H9 (cell line): ENCODE measurements around the gene NSUN3. TPM values are rescaled to one million over a fixed set of nuclear protein-coding genes. Genes with fewer than 3 reads are reported as not detected.
A peak's percentile ranks its signal among the peaks of the same experiment; 100 is the strongest.

Experiments used
- DNase-seq: peaks from one replicate; pipeline ENCODE4 v3.0.0-alpha.2; 2017
- H2AFZ ChIP-seq: one replicate; pipeline ENCODE4 v1.6.1; 2013; ENCODE audit warnings: mild to moderate bottlenecking, low read length, control low read depth, moderate library complexity
- H2AK5ac ChIP-seq: 2 replicates; pipeline ENCODE4 v1.6.1; 2013; ENCODE audit warnings: low read length, control low read depth, mixed read lengths; ENCODE audit not compliant: insufficient read length
- H2BK120ac ChIP-seq: one replicate; pipeline ENCODE4 v1.6.1; 2013; ENCODE audit warnings: low read depth, mild to moderate bottlenecking, low read length, control low read depth, inconsistent platforms; ENCODE audit not compliant: poor library complexity, severe bottlenecking
- H2BK12ac ChIP-seq: 2 replicates; pipeline ENCODE4 v1.6.1; 2013; ENCODE audit warnings: low read length, control low read depth, mixed read lengths, low read depth; ENCODE audit not compliant: insufficient read length
- H2BK15ac ChIP-seq: 2 replicates; pipeline ENCODE4 v1.6.1; 2013; ENCODE audit warnings: low read depth, low read length, control low read depth
- H2BK20ac ChIP-seq: one replicate; pipeline ENCODE4 v1.6.1; 2013; ENCODE audit warnings: low read depth, mild to moderate bottlenecking, low read length, control low read depth, inconsistent platforms; ENCODE audit not compliant: poor library complexity, severe bottlenecking
- H2BK5ac ChIP-seq: 2 replicates; pipeline ENCODE4 v1.6.1; 2013; ENCODE audit warnings: low read length, control low read depth, mixed read lengths; ENCODE audit not compliant: insufficient read length
- H3K14ac ChIP-seq: 2 replicates; pipeline ENCODE4 v1.6.1; 2013; ENCODE audit warnings: low read length, control low read depth; ENCODE audit not compliant: insufficient read depth
- H3K18ac ChIP-seq: 2 replicates; pipeline ENCODE4 v1.6.1; 2013; ENCODE audit warnings: low read depth, mild to moderate bottlenecking, mixed read lengths, low read length, control low read depth; ENCODE audit not compliant: insufficient read length
- H3K23ac ChIP-seq: 2 replicates; pipeline ENCODE4 v1.6.1; 2013; ENCODE audit warnings: low read length, control low read depth, mixed read lengths, low read depth; ENCODE audit not compliant: insufficient read length
- H3K23me2 ChIP-seq: 2 replicates; pipeline ENCODE4 v1.6.1; 2013; ENCODE audit warnings: low read depth, mild to moderate bottlenecking, mixed read lengths, low read length, control low read depth; ENCODE audit not compliant: insufficient read length, poor library complexity, severe bottlenecking
- H3K27ac ChIP-seq: 2 replicates; pipeline ENCODE4 v1.5.1; 2013; ENCODE audit warnings: low read length, control low read depth, mixed read lengths, low read depth; ENCODE audit not compliant: insufficient read length
- H3K27me3 ChIP-seq: 2 replicates; pipeline ENCODE4 v1.6.1; 2013; ENCODE audit warnings: low read length, control low read depth, inconsistent platforms; ENCODE audit not compliant: insufficient read depth
- H3K4ac ChIP-seq: 2 replicates; pipeline ENCODE4 v1.6.1; 2013; ENCODE audit warnings: low read depth, mild to moderate bottlenecking, control low read depth, inconsistent platforms, low read length, moderate library complexity
- H3K4me1 ChIP-seq: 2 replicates; pipeline ENCODE4 v1.6.1; 2013; ENCODE audit warnings: low read length, control low read depth, inconsistent platforms; ENCODE audit not compliant: insufficient read depth
- H3K4me2 ChIP-seq: 2 replicates; pipeline ENCODE4 v1.6.1; 2013; ENCODE audit warnings: low read length, control low read depth, mixed read lengths; ENCODE audit not compliant: insufficient read length, insufficient read depth
- H3K56ac ChIP-seq: 2 replicates; pipeline ENCODE4 v1.6.1; 2013; ENCODE audit warnings: low read depth, mild to moderate bottlenecking, mixed read lengths, low read length, control low read depth; ENCODE audit not compliant: insufficient read length
- H3K79me1 ChIP-seq: 2 replicates; pipeline ENCODE4 v1.6.1; 2013; ENCODE audit warnings: low read depth, mild to moderate bottlenecking, moderate library complexity, low read length, control low read depth, inconsistent platforms; ENCODE audit not compliant: insufficient read depth, poor library complexity, severe bottlenecking
- H3K79me2 ChIP-seq: 2 replicates; pipeline ENCODE4 v1.6.1; 2013; ENCODE audit warnings: low read length, control low read depth, inconsistent platforms; ENCODE audit not compliant: insufficient read depth
- H3K9ac ChIP-seq: 2 replicates; pipeline ENCODE4 v1.6.1; 2013; ENCODE audit warnings: low read length, control low read depth, mixed read lengths; ENCODE audit not compliant: insufficient read length; ENCODE audit errors: extremely low read depth
- H3K9me3 ChIP-seq: one replicate; pipeline ENCODE4 v1.6.1; 2013; ENCODE audit warnings: low read depth, low read length, inconsistent platforms; ENCODE audit not compliant: control insufficient read depth
- H3T11ph ChIP-seq: one replicate; pipeline ENCODE4 v1.6.1; 2013; ENCODE audit warnings: mild to moderate bottlenecking, low read length, control low read depth, inconsistent platforms
- H4K20me1 ChIP-seq: one replicate; pipeline ENCODE4 v1.6.1; 2013; ENCODE audit not compliant: control insufficient read depth, insufficient read length, insufficient read depth
- H4K5ac ChIP-seq: 2 replicates; pipeline ENCODE4 v1.6.1; 2013; ENCODE audit warnings: low read depth, mild to moderate bottlenecking, mixed read lengths, low read length, control low read depth; ENCODE audit not compliant: insufficient read length
- H4K8ac ChIP-seq: replicated peaks from 2 replicates; pipeline ENCODE4 v1.6.1; 2013; ENCODE audit warnings: low read length, control low read depth, mixed read lengths, low read depth; ENCODE audit not compliant: insufficient read length
- H4K91ac ChIP-seq: 2 replicates; pipeline ENCODE4 v1.6.1; 2013; ENCODE audit warnings: low read depth, mild to moderate bottlenecking, moderate library complexity, mixed read lengths, low read length, control low read depth; ENCODE audit not compliant: insufficient read length
- H3K27ac Mint-ChIP-seq, 3 experiments: 2 replicates in 2 of 3; 3 replicates in 1 of 3; pipeline ENCODE4 v1.8.0; 2020 to 2021; ENCODE audit warnings: mixed read lengths in 3 of 3, mild to moderate bottlenecking in 1 of 3, moderate library complexity in 1 of 3
- H3K27me3 Mint-ChIP-seq: 2 replicates; pipeline ENCODE4 v1.8.0; 2021; ENCODE audit warnings: low read depth, mild to moderate bottlenecking, moderate library complexity, mixed read lengths
- H3K36me3 Mint-ChIP-seq, 3 experiments: 2 replicates in 2 of 3; 3 replicates in 1 of 3; pipeline ENCODE4 v1.8.0; 2020 to 2021; ENCODE audit warnings: low read depth in 3 of 3, mixed read lengths in 3 of 3; ENCODE audit not compliant: insufficient read depth in 1 of 3
- H3K4me1 Mint-ChIP-seq, 2 experiments: 2 replicates each; pipeline ENCODE4 v1.8.0; 2020; ENCODE audit warnings: mixed read lengths in 2 of 2
- H3K4me3 Mint-ChIP-seq, 2 experiments: 2 replicates in 1 of 2; 3 replicates in 1 of 2; pipeline ENCODE4 v1.8.0; 2020 to 2021; ENCODE audit warnings: mild to moderate bottlenecking in 2 of 2, mixed read lengths in 2 of 2, moderate library complexity in 1 of 2
- H3K9me3 Mint-ChIP-seq, 2 experiments: 2 replicates in 1 of 2; 3 replicates in 1 of 2; pipeline ENCODE4 v1.8.0; 2020; ENCODE audit warnings: mild to moderate bottlenecking in 2 of 2, mixed read lengths in 2 of 2, moderate library complexity in 1 of 2
- CTCF ChIP-seq: fragments of 200-600 bp; sonication (generic); conservative IDR thresholded peaks from 3 replicates; pipeline ENCODE4 v1.8.0; 2021; ENCODE audit warnings: antibody characterized with exemption, mild to moderate bottlenecking
- WGBS: extraction: QIAGEN DNeasy Blood & Tissue Kit; methylation state at CpG from one replicate; pipeline ENCODE4 v1.1.7; 2013; ENCODE audit warnings: missing lambda C conversion rate, low lambda C conversion rate, mixed read lengths; ENCODE audit not compliant: insufficient read length; ENCODE audit errors: extremely low coverage; 5-methylcytosine and 5-hydroxymethylcytosine counted together
- total RNA-seq: library from RNA; stranded (reverse); gene quantifications from 2 replicates; pipeline ENCODE4 v1.2.1, GENCODE V29; 2021

The NSUN3 gene
- total RNA-seq, 1 experiment from 2014 or later, result 7.4 TPM

DNA sequence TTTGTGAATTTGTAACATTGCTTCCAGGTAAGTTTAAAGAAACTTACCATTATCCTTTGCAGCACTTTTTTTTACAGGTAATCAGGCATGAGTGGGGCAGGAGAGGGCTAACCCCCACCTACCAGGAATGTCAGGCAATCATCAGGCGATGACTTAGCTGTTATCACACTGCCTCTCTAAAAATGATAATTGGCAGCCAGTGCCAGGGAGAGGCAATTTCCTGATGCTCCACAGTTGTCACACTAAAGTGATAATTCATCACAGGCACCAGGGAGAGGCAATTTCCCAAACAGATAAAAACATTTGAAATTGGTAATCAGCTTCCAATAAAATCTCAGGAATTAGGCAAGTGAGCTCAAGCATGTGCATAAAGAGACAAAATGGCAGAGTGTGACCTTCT is 26.3 kb downstream of the NSUN3 start:
- Histone ChIP-seq H2BK5ac (no peak overlapping the region), H3K4ac (no peak overlapping the region)
- WGBS, result no CpG with 5 or more reads among the region's 1 CpG

More for the DNA sequence above, 26.3 kb downstream of the NSUN3 start:
- peak overlapping the region in 1 of 3 experiments; percentile 47; a peak in 1 of 7 replicates for H3K27ac Mint-ChIP-seq
- no peaks in the 10 kb centered on the region for H3K4me1 Mint-ChIP-seq
- no peak for TF ChIP-seq CTCF
- Histone ChIP-seq H3K79me2 (no peaks in the 10 kb centered on the region), H2BK15ac (no peak overlapping the region), H3K23me2 (no peaks in the 10 kb centered on the region), H3K27me3 (no peaks in the 10 kb centered on the region), H2AK5ac (no peak overlapping the region), H3K79me1 (no peaks in the 10 kb centered on the region), H3K18ac (no peak overlapping the region), H3K23ac (no peak overlapping the region), H4K5ac (no peak overlapping the region), H4K8ac (no peak overlapping the region), H3K4me1 (no peaks in the 10 kb centered on the region), H2BK120ac (no peak overlapping the region), H3K4me2 (no peak overlapping the region), H4K91ac (no peak overlapping the region), H3K56ac (no peak overlapping the region), H2AFZ (no peak overlapping the region), H4K20me1 (no peaks in the 10 kb centered on the region), H3K27ac (no peak overlapping the region), H3K9ac (no peak overlapping the region), H3K14ac (no peak overlapping the region), H3T11ph (no peak overlapping the region), H2BK12ac (no peak overlapping the region), H2BK20ac (no peak overlapping the region), H3K9me3 (no peaks in the 10 kb centered on the region)
- H3K36me3 Mint-ChIP-seq, result peaks cover 0 to 7% (median under 1%) of the 10 kb centered on the region in 3 experiments; a peak in 4 of 7 replicates
- H3K27me3 Mint-ChIP-seq, result no peaks in the 10 kb centered on the region
- no peak for DNase-seq
- H3K9me3 Mint-ChIP-seq, result no peaks in the 10 kb centered on the region
- no peak overlapping the region for H3K4me3 Mint-ChIP-seq
